Measurements from ENCODE around the gene ATP8A1.

The ATP8A1 gene

DNA sequence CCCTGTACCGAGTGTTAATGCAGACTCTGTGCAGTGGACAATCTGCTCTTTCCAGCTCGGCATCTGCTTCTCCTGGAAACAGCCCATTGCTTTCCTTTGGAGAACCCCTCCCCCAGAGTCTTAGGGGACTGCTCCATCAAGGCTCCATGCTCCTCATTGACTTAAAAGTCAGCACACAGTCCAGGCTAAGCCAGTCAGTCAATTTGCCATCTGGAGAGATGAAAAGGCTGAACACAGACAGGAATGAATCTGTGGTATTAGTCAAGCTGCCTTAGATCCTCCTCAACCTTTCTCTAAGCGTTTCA lies 20.3 kb downstream of the ATP8A1 start:
- DNase-seq (ENCODE audit: low read depth): no peak
- no peak overlapping the region for H3K4me3 ChIP-seq (ENCODE audit: low read depth, low read length)
- TF ChIP-seq, protein P1, sequence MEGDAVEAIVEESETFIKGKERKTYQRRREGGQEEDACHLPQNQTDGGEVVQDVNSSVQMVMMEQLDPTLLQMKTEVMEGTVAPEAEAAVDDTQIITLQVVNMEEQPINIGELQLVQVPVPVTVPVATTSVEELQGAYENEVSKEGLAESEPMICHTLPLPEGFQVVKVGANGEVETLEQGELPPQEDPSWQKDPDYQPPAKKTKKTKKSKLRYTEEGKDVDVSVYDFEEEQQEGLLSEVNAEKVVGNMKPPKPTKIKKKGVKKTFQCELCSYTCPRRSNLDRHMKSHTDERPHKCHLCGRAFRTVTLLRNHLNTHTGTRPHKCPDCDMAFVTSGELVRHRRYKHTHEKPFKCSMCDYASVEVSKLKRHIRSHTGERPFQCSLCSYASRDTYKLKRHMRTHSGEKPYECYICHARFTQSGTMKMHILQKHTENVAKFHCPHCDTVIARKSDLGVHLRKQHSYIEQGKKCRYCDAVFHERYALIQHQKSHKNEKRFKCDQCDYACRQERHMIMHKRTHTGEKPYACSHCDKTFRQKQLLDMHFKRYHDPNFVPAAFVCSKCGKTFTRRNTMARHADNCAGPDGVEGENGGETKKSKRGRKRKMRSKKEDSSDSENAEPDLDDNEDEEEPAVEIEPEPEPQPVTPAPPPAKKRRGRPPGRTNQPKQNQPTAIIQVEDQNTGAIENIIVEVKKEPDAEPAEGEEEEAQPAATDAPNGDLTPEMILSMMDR (IDR thresholded peaks at IDR 0.05; ENCODE audit: low read depth, low read length, missing control alignments): no peak

DNA sequence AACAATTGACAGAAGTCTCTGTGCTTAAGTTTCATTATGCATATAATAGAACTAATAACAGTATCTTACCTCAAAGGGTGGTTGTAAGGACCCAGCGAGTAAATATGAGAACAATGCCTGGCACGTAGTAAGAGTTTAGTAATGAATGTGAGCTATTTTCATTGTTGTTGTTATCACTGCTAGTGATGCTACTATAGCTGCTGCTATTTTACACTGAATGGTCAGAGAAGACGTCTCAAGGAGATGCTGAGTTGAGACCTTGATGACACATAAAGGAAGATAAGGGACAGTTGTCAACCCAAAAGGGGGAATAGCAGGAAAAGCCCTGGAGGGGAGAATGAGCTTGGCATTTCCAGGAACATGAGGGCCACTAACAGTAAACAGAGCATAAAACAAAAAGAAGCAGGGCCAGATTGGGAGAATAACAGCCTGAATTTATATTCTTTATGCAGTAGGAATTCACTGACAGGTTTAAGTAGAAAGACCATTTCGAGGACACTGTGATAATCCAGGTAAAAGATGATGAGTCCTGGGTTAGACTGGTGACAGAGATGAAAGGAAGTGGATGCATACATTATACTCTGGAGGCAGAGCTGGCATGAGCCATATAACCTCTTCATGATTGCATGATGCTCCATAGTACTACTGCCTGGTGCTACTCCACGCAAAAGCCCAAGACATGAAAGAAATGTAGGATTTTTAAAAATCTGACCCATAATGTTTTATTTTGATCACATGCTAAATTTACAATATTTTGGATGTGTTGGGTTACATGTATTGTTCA lies 23.1 kb downstream of the ATP8A1 start:
- H3K4me3 ChIP-seq (ENCODE audit: low read depth, low read length): no peak overlapping the region
- TF ChIP-seq, protein P1 (IDR thresholded peaks at IDR 0.05; ENCODE audit: low read depth, low read length, missing control alignments): no peak
- no peak for DNase-seq (ENCODE audit: low read depth)

DNA sequence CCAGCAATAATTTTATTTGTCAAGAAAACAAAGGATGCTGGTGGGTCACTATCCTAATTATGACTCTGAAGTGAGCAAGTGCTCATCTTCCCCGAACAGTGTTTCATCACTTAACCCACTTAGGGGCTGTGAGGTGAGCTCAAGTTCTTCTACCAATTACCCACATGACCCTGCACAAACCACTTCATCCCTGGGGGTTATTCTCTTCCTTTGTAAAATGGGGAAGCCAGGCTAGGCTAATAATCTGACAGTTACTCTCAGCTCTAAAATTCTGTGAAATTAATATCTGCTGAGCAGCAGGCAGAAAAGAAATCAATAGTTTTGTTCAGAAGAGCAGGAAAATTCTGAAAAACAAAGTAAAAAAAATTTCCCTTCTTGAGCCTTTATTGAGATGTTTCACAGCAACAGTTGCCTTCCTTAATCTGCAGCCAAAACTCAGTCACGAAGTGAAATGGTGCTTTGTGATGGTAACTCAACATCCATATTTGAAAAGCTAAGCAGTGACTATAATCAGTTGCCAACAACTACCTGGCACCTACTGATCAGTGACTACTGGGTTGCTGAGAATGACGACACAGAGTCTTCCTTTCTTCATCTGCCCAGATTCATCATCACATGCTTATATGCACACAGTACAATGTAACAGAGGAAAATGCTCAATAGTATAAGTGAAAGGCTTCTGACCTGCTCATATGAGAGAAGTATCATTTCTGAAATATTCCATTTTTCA lies 24.1 kb downstream of the ATP8A1 start:
- H3K4me3 ChIP-seq (ENCODE audit: low read depth, low read length): no peak overlapping the region
- TF ChIP-seq, protein P1 (IDR thresholded peaks at IDR 0.05; ENCODE audit: low read depth, low read length, missing control alignments): no peak
- DNase-seq (ENCODE audit: low read depth): no peak

DNA sequence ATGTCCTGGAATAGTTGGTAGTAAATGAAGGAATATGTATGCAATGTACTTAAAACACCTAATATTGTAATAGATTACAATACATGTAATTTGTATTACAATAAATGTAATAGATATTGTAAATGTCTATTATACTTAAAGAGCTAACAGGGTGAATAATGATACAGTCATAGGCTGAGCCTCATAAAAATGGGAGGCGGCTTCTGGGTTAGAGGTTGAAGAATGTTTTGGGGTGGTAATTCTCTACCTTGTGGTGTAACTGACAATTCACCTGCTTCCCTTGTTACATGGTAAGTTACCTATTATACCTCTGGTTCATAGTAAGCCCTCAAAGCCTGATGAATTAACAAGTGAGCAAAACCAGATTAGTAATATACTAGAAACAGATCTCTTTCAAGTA lies 26.0 kb downstream of the ATP8A1 start:
- TF ChIP-seq, protein P1 (IDR thresholded peaks at IDR 0.05; ENCODE audit: low read depth, low read length, missing control alignments): no peak
- no peak overlapping the region for H3K4me3 ChIP-seq (ENCODE audit: low read depth, low read length)
- no peak for DNase-seq (ENCODE audit: low read depth)

DNA sequence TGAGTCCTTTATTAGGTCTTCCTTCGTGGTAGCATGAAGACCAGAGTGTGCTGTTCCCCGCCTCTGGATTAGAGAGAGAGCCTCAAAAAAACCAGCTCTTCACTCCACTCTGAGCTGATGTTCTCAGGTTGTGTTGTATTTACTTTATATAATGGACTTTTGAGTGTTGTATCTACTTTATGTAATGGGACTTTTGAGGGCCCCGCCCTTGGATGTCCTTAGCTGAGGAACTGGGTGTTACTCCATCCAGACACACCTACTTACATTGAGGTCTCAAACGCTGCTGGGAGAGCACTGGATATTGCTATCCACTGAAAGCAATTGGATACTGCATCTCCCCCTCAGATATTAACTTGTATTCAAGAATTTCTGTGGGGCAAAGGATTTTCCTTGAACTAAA lies 28.2 kb downstream of the ATP8A1 start:
- no peak for DNase-seq (ENCODE audit: low read depth)
- H3K4me3 ChIP-seq (ENCODE audit: low read depth, low read length): peak overlapping the region; percentile 15; the same call in 1 of the 2 replicates
- TF ChIP-seq, protein P1 (IDR thresholded peaks at IDR 0.05; ENCODE audit: low read depth, low read length, missing control alignments): no peak

DNA sequence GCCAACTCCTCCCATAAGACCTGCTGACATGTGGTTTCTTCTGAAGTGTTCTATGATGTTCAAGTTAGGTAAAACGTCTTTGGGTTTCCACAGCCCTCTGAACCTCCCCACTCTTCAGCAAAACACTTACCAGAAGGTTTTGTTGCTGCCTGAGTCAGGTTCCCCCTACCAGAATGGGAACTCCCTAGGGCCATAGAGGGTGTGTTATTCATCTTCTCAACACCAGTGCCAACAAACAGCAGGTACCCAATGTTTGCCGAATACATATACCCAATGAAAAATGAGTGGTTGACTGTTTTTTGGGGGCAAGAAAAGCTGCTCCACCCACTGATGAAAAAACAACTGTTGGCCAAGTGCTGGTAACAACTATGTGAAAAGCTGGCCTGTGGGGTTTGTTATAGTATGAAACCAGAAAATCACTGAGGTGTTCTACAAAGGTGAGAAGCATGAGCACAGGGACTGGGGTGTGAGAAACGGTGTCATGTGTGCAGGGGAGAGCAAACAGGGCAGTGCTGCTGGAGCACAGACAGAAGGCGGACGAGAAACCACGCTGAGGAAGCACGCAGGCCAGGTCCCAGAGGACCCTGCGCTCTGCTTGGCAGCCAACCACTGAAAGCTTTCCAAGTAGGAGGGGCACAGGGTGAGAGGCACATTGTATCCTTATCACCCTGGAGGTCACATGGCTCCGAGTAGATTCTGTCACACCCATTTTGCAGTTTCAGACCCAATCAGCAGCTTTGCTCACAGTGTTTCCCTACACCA lies 28.8 kb downstream of the ATP8A1 start:
- TF ChIP-seq, protein P1 (IDR thresholded peaks at IDR 0.05; ENCODE audit: low read depth, low read length, missing control alignments): no peak
- H3K4me3 ChIP-seq (ENCODE audit: low read depth, low read length): no peak overlapping the region; the same call in 1 of the 2 replicates
- peak; percentile 91 for DNase-seq (ENCODE audit: low read depth)

Data from GM12864 (cell line).